ENCODE measurements around the gene BACH2.

DNA sequence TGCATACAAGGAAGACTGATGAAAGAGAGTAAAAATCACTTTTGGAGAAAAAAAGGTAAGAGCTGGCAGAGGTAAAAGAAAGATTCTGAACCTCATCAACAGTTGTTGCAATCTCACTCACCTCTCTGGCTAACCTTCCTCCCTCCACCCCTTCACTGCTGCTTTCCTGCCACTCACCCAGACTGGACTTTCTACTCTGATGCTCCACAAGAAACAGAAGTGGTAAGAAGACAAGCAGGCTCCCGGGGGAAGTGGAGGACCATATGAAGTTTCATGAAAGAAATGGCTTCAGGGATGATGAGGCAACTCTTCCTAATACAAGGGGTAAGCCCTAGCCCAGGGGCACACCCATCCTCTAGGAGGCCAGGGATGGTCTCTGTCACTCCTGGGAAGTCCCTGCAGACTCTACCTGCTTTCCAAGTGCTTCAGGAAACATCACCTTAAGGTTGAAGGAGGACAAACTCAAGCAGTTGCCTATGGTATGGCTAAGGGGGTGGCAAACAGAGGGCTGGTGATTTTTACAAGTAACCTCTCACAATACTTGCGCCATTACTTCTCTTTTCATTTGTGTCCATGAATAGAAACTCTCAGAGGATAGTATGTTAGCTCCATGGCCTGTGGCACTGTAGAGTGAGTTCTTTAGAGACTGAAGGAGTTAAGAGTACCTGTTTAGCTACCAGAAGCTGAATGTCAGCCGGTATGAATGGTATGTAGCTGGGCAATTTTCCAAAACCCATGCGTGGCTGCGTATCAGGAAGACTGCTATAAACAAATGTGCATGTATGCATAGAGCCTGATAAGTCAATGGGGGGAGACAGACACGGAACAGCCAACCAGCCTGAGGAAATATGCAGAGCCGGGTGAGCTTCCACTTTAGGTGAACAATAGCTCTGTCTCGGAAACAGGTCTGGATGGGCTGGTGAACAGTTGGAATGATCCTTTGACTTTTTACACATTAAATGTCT, 112.0 kb downstream of the BACH2 start:
- TF ChIP-seq, protein P1, sequence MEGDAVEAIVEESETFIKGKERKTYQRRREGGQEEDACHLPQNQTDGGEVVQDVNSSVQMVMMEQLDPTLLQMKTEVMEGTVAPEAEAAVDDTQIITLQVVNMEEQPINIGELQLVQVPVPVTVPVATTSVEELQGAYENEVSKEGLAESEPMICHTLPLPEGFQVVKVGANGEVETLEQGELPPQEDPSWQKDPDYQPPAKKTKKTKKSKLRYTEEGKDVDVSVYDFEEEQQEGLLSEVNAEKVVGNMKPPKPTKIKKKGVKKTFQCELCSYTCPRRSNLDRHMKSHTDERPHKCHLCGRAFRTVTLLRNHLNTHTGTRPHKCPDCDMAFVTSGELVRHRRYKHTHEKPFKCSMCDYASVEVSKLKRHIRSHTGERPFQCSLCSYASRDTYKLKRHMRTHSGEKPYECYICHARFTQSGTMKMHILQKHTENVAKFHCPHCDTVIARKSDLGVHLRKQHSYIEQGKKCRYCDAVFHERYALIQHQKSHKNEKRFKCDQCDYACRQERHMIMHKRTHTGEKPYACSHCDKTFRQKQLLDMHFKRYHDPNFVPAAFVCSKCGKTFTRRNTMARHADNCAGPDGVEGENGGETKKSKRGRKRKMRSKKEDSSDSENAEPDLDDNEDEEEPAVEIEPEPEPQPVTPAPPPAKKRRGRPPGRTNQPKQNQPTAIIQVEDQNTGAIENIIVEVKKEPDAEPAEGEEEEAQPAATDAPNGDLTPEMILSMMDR (IDR thresholded peaks at IDR 0.05 in 2 of 3, conservative IDR thresholded peaks at IDR 0.05 in 1 of 3; ENCODE audit: borderline replicate concordance in 1 of 3, insufficient read depth in 1 of 3, low read depth in 2 of 3, low read length in 2 of 3), result no peak
- TF ChIP-seq ZNF274 (IDR thresholded peaks at IDR 0.05; ENCODE audit: low read depth, low read length), result no peak
- no peak for TF ChIP-seq POLR2A (IDR thresholded peaks at IDR 0.05; ENCODE audit: borderline replicate concordance, extremely low read depth, insufficient read depth, insufficient read length)
- TF ChIP-seq POLR2AphosphoS5 (IDR thresholded peaks at IDR 0.05; ENCODE audit: low read depth, low read length), result no peak

All from HCT116 (cell line).